GM10847 (cell line): ENCODE results near the gene CYYR1.

Experiments used
- POLR2A ChIP-seq: IDR thresholded peaks from 2 replicates; pipeline ENCODE4 v1.6.1; 2011; ENCODE audit not compliant: insufficient read length; ENCODE audit errors: extremely low read depth

Gene CYYR1

DNA sequence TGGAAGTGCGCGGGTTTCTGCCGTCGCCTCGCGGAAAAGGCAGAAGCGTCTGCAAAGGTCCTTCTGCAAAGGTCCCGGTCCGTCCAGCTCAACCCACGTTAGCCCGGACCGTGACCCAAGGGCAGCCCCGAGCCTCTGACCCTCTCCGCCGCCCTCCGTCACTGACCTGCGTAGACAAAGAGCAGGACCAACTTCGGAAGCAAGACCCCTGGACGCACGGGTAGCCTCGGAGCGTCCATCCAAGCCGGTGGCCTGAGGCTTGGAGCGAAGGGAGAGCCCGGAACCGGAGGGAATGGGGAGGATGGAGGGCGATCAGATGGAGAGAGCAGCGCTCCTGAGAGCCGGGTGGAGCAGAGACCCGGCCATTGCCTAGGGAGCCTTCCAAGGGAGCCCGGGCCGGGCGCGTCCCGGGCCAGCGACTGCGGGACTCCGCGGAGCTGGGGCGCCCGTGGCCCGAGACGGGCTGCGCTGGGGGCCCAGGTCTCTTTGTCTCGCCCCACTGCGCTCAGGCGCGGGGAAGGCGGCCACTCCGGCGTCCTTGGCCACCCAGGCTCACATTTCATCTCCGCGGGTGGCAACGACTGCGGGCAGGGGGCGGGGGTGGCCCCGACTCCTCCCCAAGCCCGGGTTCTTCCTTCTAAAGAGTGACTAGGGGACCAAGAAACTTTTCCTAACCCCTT, at the start of gene CYYR1:
CYYR1 (minus strand) TSS at position 585 of the 680 bp plus-strand sequence; CDS start at position 239, 346 bp downstream.
- TF ChIP-seq POLR2A: no peak

DNA sequence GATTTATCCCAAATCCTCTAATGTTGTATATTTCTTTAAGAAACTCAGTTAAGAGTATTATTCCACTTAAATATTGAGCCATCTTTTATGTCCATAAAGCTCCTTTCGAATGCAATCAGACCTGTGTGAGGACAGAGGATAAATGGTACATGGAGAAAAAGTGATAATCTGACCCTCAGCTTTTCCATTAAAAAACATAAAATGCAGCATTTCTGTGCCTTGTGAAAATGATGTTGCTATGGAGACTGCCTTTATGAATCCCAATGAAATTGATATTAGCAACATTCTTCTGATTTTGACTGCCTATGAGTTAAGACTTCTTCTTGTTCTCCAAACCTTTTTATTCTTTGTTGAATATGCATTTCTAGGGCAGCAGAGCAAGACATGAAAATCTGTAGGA, 44.1 kb upstream of the CYYR1 start:
- no peak for TF ChIP-seq POLR2A

DNA sequence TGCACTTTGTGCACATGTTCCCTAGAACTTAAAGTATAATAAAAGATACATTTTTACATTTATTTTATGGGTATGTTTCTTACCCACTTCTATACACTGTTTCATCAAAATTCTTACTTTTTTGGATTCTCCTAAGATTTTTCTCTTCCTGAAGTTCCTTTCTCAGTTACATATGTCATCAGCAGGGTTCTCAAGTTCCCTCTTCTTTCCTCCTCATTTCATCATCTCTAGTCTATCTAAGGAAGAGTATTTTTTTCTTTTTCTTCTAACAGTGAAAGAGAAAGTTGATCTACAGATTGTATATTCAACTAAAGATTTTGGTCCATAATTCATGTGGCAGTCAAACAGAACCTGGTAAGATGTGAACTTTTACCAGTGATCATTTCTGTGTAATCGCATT, 41.2 kb upstream of the CYYR1 start:
- no peak for TF ChIP-seq POLR2A

DNA sequence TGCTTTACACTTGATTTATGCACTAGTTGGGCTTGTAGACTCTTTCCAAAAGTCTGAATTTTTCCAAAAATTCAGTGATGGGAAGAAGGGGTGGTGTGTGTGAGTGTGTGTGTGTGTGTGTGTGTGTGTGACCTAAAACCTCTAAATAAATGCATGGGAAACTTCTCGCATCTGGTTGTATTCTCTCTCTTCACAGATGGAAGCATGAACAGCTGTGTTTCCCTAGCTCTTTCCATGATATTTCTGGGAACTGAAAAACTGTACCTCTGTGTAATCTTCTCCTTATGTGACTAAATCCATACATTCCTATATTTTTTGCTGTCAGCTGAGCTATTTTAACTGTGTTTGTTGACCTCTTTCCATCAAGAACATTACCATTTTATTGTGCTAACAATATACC, 26.2 kb upstream of the CYYR1 start:
- TF ChIP-seq POLR2A: no peak

DNA sequence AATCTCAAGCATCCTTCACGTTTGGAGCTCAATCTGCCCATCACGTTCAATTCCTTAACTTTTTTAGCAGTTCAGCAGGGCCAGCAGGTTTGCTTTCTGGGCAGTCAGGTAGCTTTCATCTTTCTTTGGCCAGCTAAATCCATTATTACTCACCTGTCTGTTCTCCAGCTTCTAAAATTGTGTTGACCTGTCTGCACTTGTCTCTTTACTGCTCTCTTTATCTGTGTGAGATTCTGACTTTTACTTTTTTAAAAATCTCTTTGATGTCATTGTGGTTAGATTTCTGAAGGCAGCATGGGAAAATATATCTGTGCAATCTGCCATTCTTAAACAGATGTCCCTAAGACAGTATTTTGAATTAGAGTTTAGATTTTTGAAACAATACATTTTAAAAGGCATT, 24.9 kb upstream of the CYYR1 start:
- no peak for TF ChIP-seq POLR2A

GRCh38 chr21:26597031-26597430, 23.9 kb upstream of the CYYR1 start:
- TF ChIP-seq POLR2A: no peak

DNA sequence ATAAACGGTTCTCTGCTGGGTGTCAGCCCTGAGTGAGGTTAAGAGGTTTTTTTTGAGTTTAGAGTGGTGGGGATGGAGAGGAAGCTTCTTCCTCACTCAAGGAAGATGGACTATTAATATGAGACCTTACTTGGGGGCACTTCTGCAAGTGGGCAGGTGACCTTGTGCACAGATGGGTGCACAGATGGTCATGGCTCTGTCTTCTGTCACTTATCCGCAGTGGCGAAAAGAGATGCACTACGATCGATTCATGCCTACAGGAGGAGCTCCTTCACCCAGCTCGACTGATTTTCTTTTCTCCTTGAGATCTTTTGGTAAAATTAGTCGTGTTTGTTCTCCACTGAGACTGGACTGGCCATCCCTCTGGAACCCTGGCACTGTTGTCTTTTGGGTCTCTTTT, 22.9 kb upstream of the CYYR1 start:
- no peak for TF ChIP-seq POLR2A

DNA sequence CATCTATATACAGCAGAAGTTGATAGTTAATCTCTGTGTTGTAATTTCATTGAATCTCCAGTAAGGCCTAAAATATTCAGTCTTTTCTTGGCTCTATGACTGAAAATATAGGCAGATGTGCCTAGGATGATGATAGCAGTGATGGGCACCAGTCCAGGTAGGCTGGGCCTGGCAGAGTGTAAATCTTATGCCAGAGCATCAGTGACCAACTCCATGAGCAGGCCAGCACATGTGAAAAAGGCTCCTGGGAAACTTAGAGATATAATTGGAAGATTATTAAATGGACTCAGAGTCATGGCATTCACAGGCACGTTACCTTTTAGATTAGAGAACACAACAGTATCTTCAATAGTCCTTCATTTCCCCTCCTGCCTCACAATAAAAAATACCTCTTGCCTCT, 20.7 kb upstream of the CYYR1 start:
- TF ChIP-seq POLR2A: no peak

GRCh38 chr21:26591543-26591942, 18.5 kb upstream of the CYYR1 start:
- no peak for TF ChIP-seq POLR2A

- no peak for TF ChIP-seq POLR2A
Measured at GRCh38 chr21:26588446-26588845, 15.4 kb upstream of the CYYR1 start.

DNA sequence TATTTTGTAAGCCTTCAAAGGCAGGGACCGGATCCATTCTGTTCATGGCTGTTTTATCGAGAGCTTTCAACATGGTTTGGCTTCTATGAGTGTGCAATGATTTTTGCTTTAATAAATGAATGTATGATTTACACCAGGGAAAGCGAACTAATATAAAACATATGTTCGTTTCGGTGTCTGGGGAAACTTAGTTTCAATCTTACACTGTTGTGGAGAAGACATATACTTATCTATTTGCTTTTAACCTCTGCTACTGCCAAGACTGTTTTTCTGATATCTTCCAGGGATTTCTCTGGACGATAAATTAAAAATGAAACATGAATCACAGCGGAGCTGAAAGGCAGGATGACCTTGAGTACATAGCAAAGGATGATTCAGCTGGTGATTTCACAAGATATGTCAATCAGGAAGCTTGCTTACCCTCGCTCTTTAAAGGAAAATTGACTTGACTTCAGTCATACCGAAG, 14.7 kb upstream of the CYYR1 start:
- no peak for TF ChIP-seq POLR2A

GRCh38 chr21:26583769-26584168, 10.7 kb upstream of the CYYR1 start:
- no peak for TF ChIP-seq POLR2A

- TF ChIP-seq POLR2A: no peak
Measured at GRCh38 chr21:26581818-26582217, 8.7 kb upstream of the CYYR1 start.

DNA sequence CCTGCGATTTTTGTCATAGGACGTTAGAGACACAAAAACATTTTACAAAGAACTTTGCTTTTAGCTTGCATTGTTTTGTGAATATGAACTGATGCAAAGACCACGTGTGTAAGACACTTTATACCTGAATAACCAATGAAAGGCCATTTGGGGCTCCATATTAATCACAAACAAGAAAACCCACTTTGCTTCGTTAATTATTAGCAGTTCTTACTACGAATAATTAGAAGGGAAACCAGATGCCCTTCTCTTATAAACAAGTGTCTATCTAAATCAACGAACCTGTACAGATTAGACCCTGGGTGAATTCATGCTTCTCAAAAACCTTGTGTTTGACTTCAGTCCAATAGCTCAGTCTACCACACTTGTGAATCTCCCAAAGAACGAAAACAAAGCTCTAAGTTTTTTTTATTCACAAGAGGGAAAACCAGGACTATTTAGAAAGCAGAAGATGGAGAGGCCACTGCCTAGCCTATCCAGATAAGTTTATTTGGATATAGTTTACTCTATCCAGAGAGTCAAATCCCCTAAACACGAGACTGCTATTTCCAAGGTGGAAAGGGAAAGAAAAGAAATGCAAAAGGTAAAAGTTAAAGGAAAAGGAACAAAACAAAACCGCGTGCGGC, 897 bp downstream of the CYYR1 start:
- TF ChIP-seq POLR2A: no peak

- no peak for TF ChIP-seq POLR2A
Measured at GRCh38 chr21:26570203-26570602, 2.9 kb downstream of the CYYR1 start.

DNA sequence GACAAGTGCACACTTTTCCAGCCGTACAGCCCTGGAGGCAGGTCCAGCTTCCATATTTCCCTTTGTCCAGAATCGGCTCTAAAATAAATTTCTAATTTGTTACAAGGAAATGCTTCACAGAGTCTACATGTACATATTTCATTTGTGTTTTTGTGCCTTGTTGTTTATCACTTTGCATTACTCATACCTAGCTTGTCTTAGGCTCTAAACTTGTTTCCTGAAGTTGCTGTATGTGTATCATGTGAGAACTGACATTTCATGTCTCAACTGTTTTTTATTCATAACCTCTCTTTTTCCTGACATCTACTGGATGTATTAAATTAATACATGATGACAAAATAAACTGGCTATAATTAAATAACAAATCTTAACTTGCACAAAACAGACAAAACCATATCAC, 7.5 kb downstream of the CYYR1 start:
- TF ChIP-seq POLR2A: no peak

GRCh38 chr21:26565111-26565510, 8.0 kb downstream of the CYYR1 start:
- TF ChIP-seq POLR2A: no peak
